ENCODE measurements around the gene DYNC1I2. TPM values are rescaled to one million over a fixed set of nuclear protein-coding genes. Genes with fewer than 3 reads are reported as not detected.

Gene DYNC1I2
- total and polyA plus RNA-seq, 2 donors (not counting 3 experiments of a cell fraction or from before 2014, with no cell fraction given), result 131 to 138 TPM

- Histone ChIP-seq H3K4me2 (ENCODE audit: insufficient read depth, low read length) (no peak overlapping the region), H3K9me3 (replicated peaks; ENCODE audit: control insufficient read depth, insufficient read depth, low read length) (no peaks in the 10 kb centered on the region), H4K20me1 (replicated peaks; ENCODE audit: control insufficient read depth, extremely low read depth, insufficient read depth, low read length) (peaks cover 4% of the 10 kb centered on the region), H3K27me3 (ENCODE audit: control insufficient read depth in 2 of 2, insufficient read depth in 2 of 2, low read length in 2 of 2) (no peaks in the 10 kb centered on the region), H3K79me2 (ENCODE audit: control insufficient read depth, insufficient read depth, low read length) (peaks cover 91% of the 10 kb centered on the region), H3K4me3 (replicated peaks in 1 of 3; ENCODE audit: insufficient read depth in 1 of 3, low read depth in 1 of 3, low read length in 3 of 3) (no peak overlapping the region), H3K27ac (ENCODE audit: insufficient read depth, low read depth, low read length) (no peak overlapping the region), H3K9ac (replicated peaks; ENCODE audit: extremely low read depth, insufficient read depth, low read length) (no peak overlapping the region), H3K36me3 (ENCODE audit: control insufficient read depth in 2 of 2, extremely low read depth in 1 of 2, insufficient read depth in 2 of 2, low read length in 2 of 2) (peaks cover 6 to 21% of the 10 kb centered on the region in 2 experiments), H3K4me1 (ENCODE audit: control insufficient read depth, extremely low read depth, insufficient read depth, low read length) (peaks cover 5% of the 10 kb centered on the region), H3K9me1 (replicated peaks; ENCODE audit: control insufficient read depth, extremely low read depth, insufficient read depth, low read length) (no peaks in the 10 kb centered on the region), H2AFZ (ENCODE audit: low read depth, low read length) (no peak overlapping the region)
- TF ChIP-seq POLR2A (IDR thresholded peaks at IDR 0.05; ENCODE audit: low read depth, low read length) (no peak), MYC (IDR thresholded peaks at IDR 0.05; ENCODE audit: low read depth, low read length) (no peak), POLR2AphosphoS5 (IDR thresholded peaks at IDR 0.05; ENCODE audit: insufficient read depth, low read depth, low read length) (no peak), GATA2 (IDR thresholded peaks at IDR 0.05; ENCODE audit: insufficient read depth, insufficient read length, low read depth, low read length) (no peak), JUN (IDR thresholded peaks at IDR 0.05; ENCODE audit: borderline replicate concordance, insufficient read depth, insufficient read length, low read depth) (no peak), CTCF (IDR thresholded peaks at IDR 0.05; ENCODE audit: extremely low read depth in 1 of 2, insufficient read depth in 1 of 2, low read depth in 1 of 2, low read length in 2 of 2) (no peak), FOS (IDR thresholded peaks at IDR 0.05; ENCODE audit: borderline replicate concordance, insufficient read depth, low read length) (no peak), MAX (IDR thresholded peaks at IDR 0.05; ENCODE audit: insufficient read depth, insufficient read length) (no peak), EZH2 (IDR thresholded peaks at IDR 0.05; ENCODE audit: borderline replicate concordance, low read depth, low read length, severe bottlenecking) (no peak)
- dilution Hi-C loops (cut with MboI; ENCODE audit: extremely low pct_ligation_motif_present, low sequenced_read_pairs) (no loop called here), intact Hi-C loops (cut with micrococcal nuclease) (no loop called here)
- ChIA-PET CTCF (interaction anchor here (0.8 to 3.2 kb wide), 6 partner anchors 10 to 435 kb away, joined by 3 to 11 read pairs (median 4); no protein-coding TSS in a partner anchor), POLR2A (no interaction called here)
- BruUV-seq (replicated peaks), result no TSS peak
- no peak for DNase-seq (ENCODE audit: low read depth, low spot score)
- FAIRE-seq, result no peak
Observed at GRCh38 chr2:171692331-171692730, 5.1 kb downstream of the DYNC1I2 start.
